Gastroesophageal sphincter (tissue), 3 donors: ENCODE measurements around the gene LSG1.

Source experiments
- POLR2A ChIP-seq, 2 donors: fragments of 450-650 bp; IDR thresholded peaks; one replicate each; pipeline ENCODE4 v1.6.1; 2017; ENCODE audit warnings: antibody characterized with exemption in 2 of 2, mild to moderate bottlenecking in 2 of 2, moderate library complexity in 1 of 2
- TF ChIP-seq, protein P1 (sequence below), 4 experiments: fragments of 200-600 bp in 2 of 4; fragments of 450-650 bp in 2 of 4; sonication (generic) in 1 of 4; IDR thresholded peaks; one replicate each; pipeline ENCODE4 v1.5.1; 2017 to 2019; ENCODE audit warnings: antibody characterized with exemption in 4 of 4, mild to moderate bottlenecking in 2 of 4, moderate library complexity in 2 of 4

DNA sequence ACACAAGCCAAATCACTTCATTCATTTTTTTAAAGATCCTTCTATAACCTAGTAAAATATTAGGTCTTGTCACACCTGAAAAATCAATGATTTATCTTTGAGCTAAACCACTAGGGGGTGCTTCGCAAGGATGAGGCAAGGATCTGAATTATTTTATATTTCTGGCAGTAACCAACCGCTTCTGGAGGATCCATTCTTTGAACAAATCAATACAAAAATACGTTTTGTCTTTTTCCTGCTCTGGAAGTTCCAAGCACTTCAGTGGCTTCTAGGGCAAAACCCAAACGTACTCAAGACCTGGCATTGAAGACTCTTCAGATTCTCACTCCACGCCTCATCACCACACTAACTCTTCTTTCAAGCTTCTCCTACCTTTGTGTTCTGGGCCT lies 486 bp downstream of the LSG1 start:
- TF ChIP-seq, protein P1, sequence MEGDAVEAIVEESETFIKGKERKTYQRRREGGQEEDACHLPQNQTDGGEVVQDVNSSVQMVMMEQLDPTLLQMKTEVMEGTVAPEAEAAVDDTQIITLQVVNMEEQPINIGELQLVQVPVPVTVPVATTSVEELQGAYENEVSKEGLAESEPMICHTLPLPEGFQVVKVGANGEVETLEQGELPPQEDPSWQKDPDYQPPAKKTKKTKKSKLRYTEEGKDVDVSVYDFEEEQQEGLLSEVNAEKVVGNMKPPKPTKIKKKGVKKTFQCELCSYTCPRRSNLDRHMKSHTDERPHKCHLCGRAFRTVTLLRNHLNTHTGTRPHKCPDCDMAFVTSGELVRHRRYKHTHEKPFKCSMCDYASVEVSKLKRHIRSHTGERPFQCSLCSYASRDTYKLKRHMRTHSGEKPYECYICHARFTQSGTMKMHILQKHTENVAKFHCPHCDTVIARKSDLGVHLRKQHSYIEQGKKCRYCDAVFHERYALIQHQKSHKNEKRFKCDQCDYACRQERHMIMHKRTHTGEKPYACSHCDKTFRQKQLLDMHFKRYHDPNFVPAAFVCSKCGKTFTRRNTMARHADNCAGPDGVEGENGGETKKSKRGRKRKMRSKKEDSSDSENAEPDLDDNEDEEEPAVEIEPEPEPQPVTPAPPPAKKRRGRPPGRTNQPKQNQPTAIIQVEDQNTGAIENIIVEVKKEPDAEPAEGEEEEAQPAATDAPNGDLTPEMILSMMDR (IDR thresholded peaks at IDR 0.05) = peak; percentile 17 to 54 (median 42)
- no peak for TF ChIP-seq POLR2A (IDR thresholded peaks at IDR 0.05)
